Epithelial cell of alveolus of lung (primary cell): ENCODE results near the gene MYLK4. TPM values are rescaled to one million over a fixed set of nuclear protein-coding genes. Genes with fewer than 3 reads are reported as not detected.

ENCODE experiments used
- total RNA-seq: library from RNA; depleted of rRNA; stranded (reverse); fragments of >200 nt; gene quantifications from 2 replicates; pipeline ENCODE4 v1.2.1, GENCODE V29; 2015

The MYLK4 gene
- total RNA-seq, result 0.13 and 0.24 TPM in 2 replicates

DNA sequence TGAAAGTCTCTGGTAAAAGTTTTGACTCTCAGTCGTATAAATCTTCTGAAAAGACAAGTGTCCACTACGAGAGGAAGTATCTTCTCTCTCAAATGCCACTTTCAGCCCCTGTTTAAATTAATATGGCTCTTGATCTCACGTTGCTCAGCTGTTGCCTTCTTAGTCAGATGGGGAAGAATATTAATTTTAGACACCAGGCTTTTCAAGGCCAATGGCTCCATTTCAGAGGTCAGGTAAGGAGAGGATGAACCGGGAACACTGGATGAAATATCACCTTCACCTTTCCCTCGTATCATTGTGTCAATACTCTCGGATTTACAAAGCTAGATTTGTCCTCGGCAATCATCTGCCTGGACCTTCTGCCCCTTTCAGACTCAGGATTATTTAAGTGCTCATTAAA, at the start of gene MYLK4:
TSS of gene MYLK4 (minus strand) at position 91 of the 400 bp plus-strand sequence. CDS start 1,628 bp downstream, outside the sequence.

GRCh38 chr6:2765166-2765895, 14.6 kb upstream of the MYLK4 start, which contains the start of gene WRNIP1:
TSS of gene WRNIP1 (plus strand) at chr6:2765393. CDS start at chr6:2765623, 230 bp downstream.

Other genes starting within 250 kb of the MYLK4 start
- gene WRNIP1, start 14.5 kb upstream of the MYLK4 start, total RNA-seq, result 41.5 and 46.2 TPM in 2 replicates
- 16.7 and 22.2 TPM in 2 replicates for gene SERPINB1, start 90.9 kb upstream of the MYLK4 start, total RNA-seq
- 14.4 and 16.5 TPM in 2 replicates for gene SERPINB9, start 152.4 kb upstream of the MYLK4 start, total RNA-seq
- gene SERPINB6, start 220.6 kb upstream of the MYLK4 start, total RNA-seq, result 119 and 137 TPM in 2 replicates
- gene NQO2, start 249.0 kb upstream of the MYLK4 start, total RNA-seq, result 22.6 and 27.6 TPM in 2 replicates